Raji (cell line): ENCODE measurements around the gene MATCAP1.

ENCODE experiments used
- POLR2A ChIP-seq: IDR thresholded peaks from 2 replicates; pipeline ENCODE4 v1.6.1; 2011; ENCODE audit warnings: low read depth, low read length, control low read depth; ENCODE audit not compliant: insufficient read depth

MATCAP1 gene

GRCh38 chr16:67137605-67138004 lies 46.2 kb downstream of the MATCAP1 start:
- no peak for TF ChIP-seq POLR2A

- no peak for TF ChIP-seq POLR2A
Measured at GRCh38 chr16:67129422-67129821, 54.3 kb downstream of the MATCAP1 start.

- TF ChIP-seq POLR2A, result no peak
Measured at GRCh38 chr16:67128887-67129286, 54.9 kb downstream of the MATCAP1 start.

- no peak for TF ChIP-seq POLR2A
Measured at GRCh38 chr16:67128417-67128816, 55.3 kb downstream of the MATCAP1 start.
